Activated naive CD4-positive, alpha-beta T cell treated with anti-CD3 and anti-CD28 coated beads, Interleukin-2, amount 50 U/mL, for 72 hours (primary cell): ENCODE results near the gene EXOC3. TPM values are rescaled to one million over a fixed set of nuclear protein-coding genes. Genes with fewer than 3 reads are reported as not detected.

Source experiments
- ATAC-seq, 2 donors: fragments of 150-1000 bp; cut with Tn5 transposase; 2 replicates each; pipeline ENCODE4 v1.10.0; 2021; ENCODE audit warnings: mild to moderate bottlenecking in 2 of 2, moderate library complexity in 2 of 2
- DNase-seq, 2 donors: peaks; one replicate each; pipeline ENCODE4 v3.0.0; 2021 to 2022; ENCODE audit warnings: low spot score in 2 of 2
- H3K27ac Mint-ChIP-seq, 2 donors: one replicate each; pipeline ENCODE4 v1.8.0; 2022; ENCODE audit warnings: mild to moderate bottlenecking in 2 of 2, mixed read lengths in 2 of 2
- H3K36me3 Mint-ChIP-seq, 2 donors: one replicate each; pipeline ENCODE4 v1.8.0; 2022; ENCODE audit warnings: mixed read lengths in 2 of 2
- H3K9me3 Mint-ChIP-seq, 2 donors: one replicate each; pipeline ENCODE4 v1.8.0; 2022; ENCODE audit warnings: mixed read lengths in 2 of 2
- total RNA-seq, 2 donors: library from RNA; stranded (reverse); gene quantifications; one replicate each; pipeline ENCODE4 v1.2.3, GENCODE V29; 2022

The EXOC3 gene
- total RNA-seq, 2 donors from 2014 or later: 83.8 to 101 TPM

DNA sequence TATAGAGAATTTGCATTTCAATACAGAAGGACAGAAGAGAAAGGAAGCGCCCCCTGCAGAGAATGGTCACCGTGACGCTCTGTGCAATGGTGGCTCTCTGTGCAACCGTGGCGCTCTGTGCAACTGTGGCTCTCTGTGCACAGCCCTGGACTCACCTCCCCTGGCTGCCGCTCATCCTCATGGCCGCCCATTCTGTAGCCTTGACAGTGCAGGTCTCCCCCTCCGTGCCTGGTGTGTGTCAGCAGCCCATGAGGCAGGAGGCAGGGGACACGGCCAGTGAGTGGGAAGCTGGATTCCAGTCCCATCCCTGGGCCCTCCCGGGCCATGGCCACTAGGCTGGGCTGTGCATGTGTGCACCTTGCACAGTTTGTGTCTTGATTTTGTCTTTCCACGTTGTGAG, 12.0 kb downstream of the EXOC3 start:
- no peak overlapping the region for H3K27ac Mint-ChIP-seq
- H3K36me3 Mint-ChIP-seq: peaks cover 59 to 74% of the 10 kb centered on the region in 2 donors
- ATAC-seq (no peak), DNase-seq (no peak)
- H3K9me3 Mint-ChIP-seq: peaks cover 6 to 16% of the 10 kb centered on the region in 2 donors

DNA sequence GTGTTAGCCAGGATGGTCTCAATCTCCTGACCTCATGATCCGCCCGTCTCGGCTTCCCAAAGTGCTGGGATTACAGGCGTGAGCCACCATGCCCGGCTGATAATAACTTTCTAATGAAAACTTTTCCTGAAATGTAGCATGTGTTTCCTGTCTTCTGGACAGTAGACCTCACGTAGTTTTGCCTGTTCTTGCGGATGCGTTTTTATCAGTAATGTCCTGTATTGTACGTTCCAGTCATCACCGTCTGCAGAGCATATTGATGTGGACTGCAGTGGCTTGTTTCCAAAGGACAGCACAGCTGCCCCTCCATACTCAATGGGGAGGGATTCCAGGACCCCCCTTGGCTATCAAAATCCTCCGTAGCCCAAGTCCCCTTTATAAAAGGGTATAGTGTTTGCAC, 12.8 kb downstream of the EXOC3 start:
- Mint-ChIP-seq H3K9me3 (peaks cover 6 to 16% of the 10 kb centered on the region in 2 donors), H3K36me3 (peaks cover 57 to 74% of the 10 kb centered on the region in 2 donors), H3K27ac (no peak overlapping the region)
- ATAC-seq (no peak), DNase-seq (no peak)

DNA sequence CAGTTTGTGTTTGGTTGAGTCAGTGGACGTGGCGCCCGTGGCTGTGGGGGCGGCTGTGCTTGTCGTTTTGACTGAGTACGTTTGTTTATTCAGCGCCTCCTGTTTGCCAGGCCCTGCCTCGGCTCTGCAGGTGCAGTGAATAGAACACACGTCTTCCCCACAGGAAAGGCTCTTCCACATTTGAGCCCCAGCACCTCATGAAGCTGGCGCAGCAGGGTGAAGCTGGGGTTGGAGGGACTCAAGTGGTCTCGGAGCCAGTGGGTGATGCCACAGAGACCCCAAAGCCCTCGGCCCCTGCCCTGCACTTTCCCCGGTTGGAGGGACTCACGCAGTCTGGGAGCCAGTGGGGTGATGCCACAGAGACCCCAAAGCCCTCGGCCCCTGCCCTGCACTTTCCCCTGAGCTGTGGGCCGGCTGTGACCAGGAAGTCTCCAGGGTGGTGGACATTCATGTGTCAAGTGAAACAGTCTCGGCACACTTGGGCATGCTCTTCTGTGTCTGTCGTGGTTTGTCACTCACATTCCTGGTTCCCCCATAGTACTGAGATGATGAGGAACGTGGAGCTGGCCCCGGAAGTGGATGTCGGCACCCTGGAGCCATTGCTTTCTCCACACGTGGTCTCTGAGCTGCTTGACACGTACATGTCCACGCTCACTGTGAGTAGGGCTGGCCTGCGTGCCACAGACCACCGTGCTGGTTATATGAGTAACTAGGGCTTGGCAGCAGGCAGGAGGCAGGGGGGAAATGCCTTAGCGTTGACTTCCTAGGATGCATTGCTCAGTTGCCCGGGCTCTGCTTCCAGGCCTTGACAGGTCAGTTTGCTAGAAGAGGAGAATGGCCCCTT, 13.6 kb downstream of the EXOC3 start:
- DNase-seq (peak in 1 of 2 donors; percentile 46), ATAC-seq (no peak)
- H3K9me3 Mint-ChIP-seq: peaks cover 6 to 13% of the 10 kb centered on the region in 2 donors
- peaks cover 51 to 72% of the 10 kb centered on the region in 2 donors for H3K36me3 Mint-ChIP-seq
- no peak overlapping the region for H3K27ac Mint-ChIP-seq

DNA sequence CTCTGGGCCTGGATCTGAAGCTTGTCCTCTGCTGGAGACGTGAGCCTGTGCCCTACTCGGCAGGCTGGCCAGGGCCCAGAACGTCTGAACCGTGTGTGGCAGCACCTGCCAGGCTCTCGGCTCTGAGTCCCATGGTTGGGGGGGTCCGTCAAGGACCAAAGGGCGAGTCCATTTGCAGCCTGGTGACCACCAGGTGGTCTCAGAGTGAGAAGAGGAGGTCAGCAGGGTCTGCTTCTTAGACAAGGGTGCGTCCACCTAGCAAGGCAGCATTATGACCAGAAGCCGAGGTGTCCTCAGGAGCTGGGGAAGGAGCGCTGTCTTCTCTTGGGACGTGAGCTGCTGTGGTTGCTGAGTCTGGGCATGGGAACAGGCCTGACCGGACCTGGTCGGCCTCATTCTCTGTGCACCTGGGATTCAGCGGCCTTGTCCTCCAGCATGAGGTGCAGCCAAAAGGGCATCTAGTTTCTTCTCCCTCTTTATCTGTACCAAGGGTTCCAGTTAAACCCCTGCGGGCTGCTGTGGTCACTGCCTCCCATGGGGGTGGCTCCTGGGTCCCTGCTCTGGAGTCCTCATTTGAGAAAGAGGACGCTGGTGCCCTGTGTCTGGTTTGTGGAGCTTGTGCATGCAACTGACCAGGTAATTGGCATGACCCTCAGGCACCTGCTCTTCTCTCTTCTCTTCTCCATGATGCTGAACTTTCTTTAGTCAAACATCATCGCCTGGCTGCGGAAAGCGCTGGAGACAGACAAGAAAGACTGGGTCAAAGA, 14.4 kb downstream of the EXOC3 start:
- DNase-seq (peak in 1 of 2 donors; percentile 53), ATAC-seq (no peak)
- H3K36me3 Mint-ChIP-seq: peaks cover 51 to 72% of the 10 kb centered on the region in 2 donors
- H3K9me3 Mint-ChIP-seq: peaks cover 0 to 5% of the 10 kb centered on the region in 2 donors
- peak overlapping the region in 1 of 2 donors; percentile 92 for H3K27ac Mint-ChIP-seq

DNA sequence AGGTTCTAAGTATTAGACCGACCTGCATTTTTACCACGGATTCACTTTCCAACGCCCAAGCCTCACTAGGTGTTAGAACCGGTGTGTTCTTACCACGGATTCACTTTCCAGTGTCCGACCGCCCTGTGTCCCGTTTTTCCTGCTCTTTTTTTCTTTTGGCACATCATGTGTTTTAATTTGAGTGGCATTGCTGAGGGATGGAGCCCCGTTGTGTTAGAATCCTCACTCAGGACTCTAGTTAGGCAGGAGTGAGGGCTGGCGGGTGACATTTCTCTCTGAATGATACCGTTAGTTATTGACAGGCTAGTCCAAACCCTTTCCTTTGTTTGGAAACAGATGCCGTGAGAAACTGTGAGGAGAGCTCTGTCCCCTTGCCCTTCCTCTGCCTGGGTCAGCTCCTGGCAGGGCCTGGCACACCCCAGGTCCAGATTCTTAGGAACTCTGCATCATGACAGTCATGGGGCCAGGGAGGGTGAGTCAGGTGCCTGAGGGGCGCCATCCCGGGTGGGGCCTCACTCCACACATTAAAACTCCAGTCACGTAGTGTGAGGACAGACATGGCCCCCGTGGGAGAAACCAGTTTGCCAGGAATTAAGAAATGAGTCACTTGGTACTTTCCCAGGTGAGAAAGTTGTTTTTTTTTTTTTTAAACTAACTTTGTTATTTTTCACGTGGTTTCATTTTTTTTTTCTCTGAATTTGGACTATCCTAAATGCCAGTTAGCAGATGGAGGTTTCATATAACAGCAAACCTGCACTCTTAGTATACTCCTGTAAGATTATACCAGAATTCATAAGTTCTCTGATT, 15.8 kb downstream of the EXOC3 start:
- H3K27ac Mint-ChIP-seq: peak overlapping the region; percentile 92 to 98
- DNase-seq (peak; percentile 55 to 79), ATAC-seq (peak; percentile 94 to 98)
- H3K36me3 Mint-ChIP-seq: peaks cover 37 to 69% of the 10 kb centered on the region in 2 donors
- no peaks in the 10 kb centered on the region for H3K9me3 Mint-ChIP-seq

DNA sequence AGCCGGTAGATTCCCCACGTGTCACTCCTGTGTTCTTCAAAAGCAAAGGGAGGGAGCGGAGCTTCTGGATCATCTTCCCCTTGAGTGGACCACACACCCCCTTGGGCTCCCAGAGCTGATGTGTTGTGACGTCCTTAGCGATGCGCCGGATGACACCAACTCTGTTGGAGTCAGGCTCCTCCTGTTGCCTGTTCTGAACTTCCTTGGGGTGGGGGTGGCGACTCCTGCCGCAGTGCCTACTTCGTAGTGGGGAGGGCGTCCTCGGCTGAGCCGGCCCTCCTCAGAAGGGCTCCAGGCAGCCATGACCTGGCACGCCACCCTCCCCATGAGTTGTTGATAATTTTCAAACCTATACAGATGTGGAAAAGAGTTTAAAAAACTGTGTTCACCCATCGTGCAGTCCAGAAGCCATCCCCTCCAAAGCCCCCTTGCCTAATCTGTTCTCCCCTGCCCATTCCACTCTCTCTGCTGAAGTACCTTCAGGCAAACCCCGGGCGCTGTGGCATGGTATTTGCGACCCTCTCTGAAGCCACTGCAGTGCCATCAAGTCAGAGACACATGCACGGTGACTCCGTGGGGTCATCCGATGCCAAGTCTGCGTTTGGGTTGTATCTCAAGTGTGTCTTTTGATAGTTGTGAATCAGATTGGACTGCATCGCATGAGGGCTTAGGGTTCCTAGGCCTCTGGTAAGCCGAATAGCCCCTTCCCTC, 16.7 kb downstream of the EXOC3 start:
- no peaks in the 10 kb centered on the region for H3K9me3 Mint-ChIP-seq
- peaks cover 37 to 68% of the 10 kb centered on the region in 2 donors for H3K36me3 Mint-ChIP-seq
- peak overlapping the region; percentile 92 to 98 for H3K27ac Mint-ChIP-seq
- ATAC-seq (no peak), DNase-seq (peak in 1 of 2 donors; percentile 41)

DNA sequence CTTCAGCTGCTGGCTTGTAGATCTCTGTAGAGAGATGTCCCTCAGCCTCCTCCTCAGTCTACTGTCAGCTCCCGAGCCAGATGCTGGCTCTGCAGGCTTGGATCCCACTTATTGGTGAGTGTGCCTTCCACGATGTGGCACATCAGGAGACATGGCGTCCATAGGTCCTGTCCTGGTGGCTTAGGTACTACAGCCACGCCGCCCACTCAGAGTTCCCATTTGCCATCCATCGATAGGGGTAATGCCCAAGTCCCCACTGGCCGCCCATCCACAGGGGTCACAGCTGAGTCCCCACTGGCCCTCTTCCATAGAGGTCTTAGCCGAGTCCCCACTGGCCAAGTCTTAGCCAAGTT, 17.3 kb downstream of the EXOC3 start:
- DNase-seq: peak in 1 of 2 donors; percentile 47
- H3K27ac Mint-ChIP-seq: peak overlapping the region; percentile 92 to 98
- ATAC-seq: no peak
- no peaks in the 10 kb centered on the region for H3K9me3 Mint-ChIP-seq
- H3K36me3 Mint-ChIP-seq: peaks cover 37 to 63% of the 10 kb centered on the region in 2 donors

DNA sequence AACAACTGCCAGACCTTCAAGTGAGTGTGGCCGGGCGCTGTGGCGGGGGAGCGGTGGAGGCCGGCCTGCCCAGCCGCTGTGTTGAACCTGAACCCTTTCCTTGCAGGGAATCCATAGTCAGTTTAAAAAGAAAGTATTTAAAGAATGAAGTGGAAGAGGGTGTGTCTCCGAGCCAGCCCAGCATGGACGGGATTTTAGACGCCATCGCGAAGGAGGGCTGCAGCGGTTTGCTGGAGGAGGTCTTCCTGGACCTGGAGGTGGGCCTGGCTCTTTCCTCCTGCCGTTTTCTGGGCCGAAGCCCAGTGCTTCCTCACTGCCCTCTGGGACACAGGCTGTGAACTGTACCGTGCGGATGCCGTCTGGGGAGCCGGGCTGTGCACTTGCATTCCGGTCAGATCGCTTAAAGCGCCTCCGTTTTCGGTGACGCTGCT, 19.1 kb downstream of the EXOC3 start:
- DNase-seq: no peak
- peak overlapping the region; percentile 59 to 60 for H3K27ac Mint-ChIP-seq

DNA sequence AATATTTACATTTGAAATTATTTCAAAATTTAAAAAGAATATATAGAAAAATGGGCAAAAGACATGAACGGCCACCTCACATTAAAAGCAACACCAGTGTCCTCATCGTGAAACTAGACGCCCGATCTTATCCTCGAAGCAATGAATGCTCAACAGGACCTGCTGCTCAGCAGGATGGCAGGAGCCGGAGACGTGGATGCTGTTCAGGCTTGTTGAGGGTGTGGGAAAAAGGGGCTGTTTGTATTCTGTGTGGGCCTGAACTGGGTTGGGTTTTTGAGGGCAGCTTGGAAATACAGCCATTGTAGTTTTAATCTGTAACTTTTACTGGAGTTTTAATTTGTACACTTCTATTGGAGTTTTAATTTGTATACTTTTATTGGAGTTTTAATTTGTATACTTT, 20.3 kb downstream of the EXOC3 start:
- DNase-seq: no peak
- no peak overlapping the region for H3K27ac Mint-ChIP-seq
- no peak for ATAC-seq
- no peaks in the 10 kb centered on the region for H3K9me3 Mint-ChIP-seq
- H3K36me3 Mint-ChIP-seq: peaks cover 33 to 58% of the 10 kb centered on the region in 2 donors

More for the DNA sequence above, 19.1 kb downstream of the EXOC3 start:
- ATAC-seq: no peak
- Mint-ChIP-seq H3K36me3 (peaks cover 37 to 62% of the 10 kb centered on the region in 2 donors), H3K9me3 (no peaks in the 10 kb centered on the region)

DNA sequence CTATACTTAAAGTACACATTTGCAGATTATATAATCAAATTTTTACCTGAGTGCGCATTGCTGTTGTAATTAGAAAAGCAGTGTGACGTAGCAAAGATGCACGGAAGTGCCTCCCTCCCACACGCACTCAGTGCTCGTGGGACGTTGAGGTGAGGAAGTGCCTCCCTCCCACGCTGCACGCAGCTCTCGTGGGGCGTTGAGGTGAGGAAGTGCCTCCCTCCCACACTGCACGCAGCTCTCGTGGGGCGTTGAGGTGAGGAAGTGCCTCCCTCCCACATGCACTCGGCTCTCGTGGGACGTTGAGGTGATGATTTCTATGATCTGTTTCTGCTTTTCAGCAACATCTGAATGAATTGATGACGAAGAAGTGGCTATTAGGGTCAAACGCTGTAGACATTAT, 21.0 kb downstream of the EXOC3 start:
- Mint-ChIP-seq H3K9me3 (no peaks in the 10 kb centered on the region), H3K36me3 (peaks cover 27 to 51% of the 10 kb centered on the region in 2 donors), H3K27ac (peak overlapping the region; percentile 67 to 81)
- ATAC-seq (peak; percentile 61 to 62), DNase-seq (peak in 1 of 2 donors; percentile 65)

DNA sequence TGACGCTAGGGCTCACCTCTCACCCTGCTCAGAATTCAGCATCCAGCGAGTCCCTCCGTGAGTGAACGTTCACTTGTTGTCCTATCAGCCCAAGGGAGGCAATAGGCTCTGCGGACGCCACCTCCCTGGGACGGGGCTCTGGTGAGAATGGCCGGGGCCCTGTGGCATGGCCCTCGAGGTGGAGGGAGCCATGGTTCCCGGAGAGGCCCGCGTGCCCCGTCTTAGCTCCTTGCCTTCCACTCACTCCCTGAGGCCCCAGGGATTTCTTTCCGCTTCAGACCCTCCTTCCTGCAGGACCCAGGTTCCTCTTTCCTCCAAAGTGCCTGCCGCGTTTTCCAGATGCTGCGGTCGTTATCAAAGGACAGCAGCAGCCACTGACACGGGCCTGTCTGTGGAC, 21.5 kb downstream of the EXOC3 start:
- peak in 1 of 2 donors; percentile 49 for DNase-seq
- peak overlapping the region in 1 of 2 donors; percentile 67 for H3K27ac Mint-ChIP-seq
- H3K9me3 Mint-ChIP-seq: no peaks in the 10 kb centered on the region
- peaks cover 24 to 46% of the 10 kb centered on the region in 2 donors for H3K36me3 Mint-ChIP-seq
- peak in 1 of 2 donors; percentile 2 for ATAC-seq

DNA sequence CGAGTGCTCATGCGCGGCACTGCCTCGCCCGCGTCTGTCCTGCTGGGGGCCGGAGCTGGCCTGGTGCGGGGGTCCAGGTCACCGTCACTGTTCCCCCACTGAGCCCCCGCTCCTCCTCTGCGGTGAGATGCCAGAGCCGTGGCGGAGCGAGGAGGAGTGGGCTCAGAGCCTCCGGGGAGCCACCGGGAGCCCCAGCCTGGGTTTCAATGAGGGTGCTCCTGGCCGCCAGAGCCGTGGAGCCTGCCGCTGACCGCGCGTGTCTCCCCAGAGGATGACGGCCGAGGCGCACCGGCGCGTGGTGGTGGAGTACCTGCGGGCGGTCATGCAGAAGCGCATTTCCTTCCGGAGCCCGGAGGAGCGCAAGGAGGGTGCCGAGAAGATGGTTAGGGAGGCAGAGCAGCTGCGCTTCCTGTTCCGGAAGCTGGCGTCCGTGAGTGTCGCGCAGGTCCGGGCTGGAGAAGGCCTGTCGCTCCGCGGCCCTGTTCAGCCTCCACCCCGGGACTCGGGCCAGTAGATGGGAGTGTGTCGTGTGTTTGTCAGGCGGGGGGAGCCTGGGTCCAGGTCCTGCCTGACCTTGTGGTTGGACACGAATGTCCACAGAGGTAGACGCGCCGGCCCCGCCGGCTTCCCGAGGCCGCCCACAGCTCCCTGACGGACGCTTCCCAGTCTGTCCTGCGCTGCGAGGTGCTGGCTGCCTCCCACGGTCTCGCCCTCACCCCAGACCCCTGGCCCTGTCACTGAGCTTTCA, 22.0 kb downstream of the EXOC3 start:
- no peak overlapping the region for H3K27ac Mint-ChIP-seq
- ATAC-seq (no peak), DNase-seq (peak in 1 of 2 donors; percentile 50)
- peaks cover 20 to 42% of the 10 kb centered on the region in 2 donors for H3K36me3 Mint-ChIP-seq
- H3K9me3 Mint-ChIP-seq: no peaks in the 10 kb centered on the region

DNA sequence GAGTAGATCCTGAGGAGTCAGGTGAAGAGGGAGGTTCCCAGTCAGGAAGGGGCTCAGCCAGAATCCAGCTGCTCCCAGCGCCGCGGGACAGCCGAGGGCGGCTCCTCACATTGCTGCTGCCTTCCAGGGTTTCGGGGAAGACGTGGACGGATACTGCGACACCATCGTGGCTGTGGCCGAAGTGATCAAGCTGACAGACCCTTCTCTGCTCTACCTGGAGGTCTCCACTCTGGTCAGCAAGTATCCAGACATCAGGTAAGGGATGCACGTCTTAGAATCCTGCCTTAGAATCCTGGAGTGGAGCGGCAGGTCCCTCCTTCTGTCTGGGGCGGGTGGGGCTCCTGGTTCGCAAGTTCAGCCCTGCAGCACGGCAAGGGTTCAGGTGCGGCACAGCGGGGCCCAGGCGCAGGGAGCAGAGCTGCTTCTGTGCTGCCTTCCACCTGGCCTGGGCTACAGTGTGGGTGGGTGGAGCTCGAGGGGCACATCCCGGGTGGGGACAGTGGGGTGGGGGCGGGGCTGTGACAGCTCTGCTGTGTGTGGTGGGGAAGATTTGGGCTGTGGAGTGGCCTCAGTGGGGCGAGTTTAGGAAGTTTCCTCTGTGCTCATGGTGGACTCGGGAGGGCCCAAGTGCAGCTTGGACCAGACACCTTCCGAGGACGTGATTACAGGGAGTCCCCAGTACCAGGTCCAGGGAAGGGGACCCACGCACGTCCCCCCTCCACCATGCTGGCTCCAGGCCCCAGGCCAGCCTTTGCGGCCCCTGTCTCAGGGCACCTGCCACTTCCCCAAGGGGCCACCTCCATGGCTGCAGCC, 22.8 kb downstream of the EXOC3 start:
- DNase-seq (peak in 1 of 2 donors; percentile 47), ATAC-seq (no peak)
- Mint-ChIP-seq H3K36me3 (peaks cover 19 to 38% of the 10 kb centered on the region in 2 donors), H3K9me3 (no peaks in the 10 kb centered on the region), H3K27ac (peak overlapping the region in 1 of 2 donors; percentile 60)

DNA sequence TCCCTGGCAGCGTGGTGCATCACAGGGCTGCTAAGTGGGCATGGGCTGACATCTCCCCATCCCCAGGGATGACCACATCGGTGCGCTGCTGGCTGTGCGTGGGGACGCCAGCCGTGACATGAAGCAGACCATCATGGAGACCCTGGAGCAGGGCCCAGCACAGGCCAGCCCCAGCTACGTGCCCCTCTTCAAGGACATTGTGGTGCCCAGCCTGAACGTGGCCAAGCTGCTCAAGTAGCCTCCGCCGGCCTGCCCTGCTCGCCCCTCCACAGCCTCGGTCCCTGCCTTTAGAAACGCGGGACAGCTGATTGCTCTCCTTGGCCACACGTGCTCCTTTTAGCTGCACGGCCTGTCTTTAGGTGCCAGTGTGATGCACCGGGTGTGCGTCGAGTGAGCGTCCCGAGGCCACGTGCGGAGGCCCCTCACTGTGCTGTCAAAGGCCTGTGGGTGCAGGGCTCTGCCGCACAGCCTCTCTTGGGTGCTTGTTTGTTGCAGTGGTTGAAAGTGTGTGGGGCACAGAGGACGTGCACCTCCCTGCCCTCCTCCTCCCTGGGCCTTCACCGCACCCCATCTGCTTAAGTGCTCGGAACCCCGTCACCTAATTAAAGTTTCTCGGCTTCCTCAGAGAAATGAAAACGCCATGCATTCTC, 23.8 kb downstream of the EXOC3 start:
- Mint-ChIP-seq H3K27ac (no peak overlapping the region), H3K9me3 (no peaks in the 10 kb centered on the region), H3K36me3 (peaks cover 27 to 37% of the 10 kb centered on the region in 2 donors)
- no peak for ATAC-seq
- peak in 1 of 2 donors; percentile 53 for DNase-seq
